ENCODE data around the gene HOXC12. TPM values are rescaled to one million over a fixed set of nuclear protein-coding genes. Genes with fewer than 3 reads are reported as not detected.

HOXC12 gene
- total RNA-seq, 1 donor: under 0.01 TPM

- H3K4me3 ChIP-seq (ENCODE audit: insufficient read depth, low read length): no peak overlapping the region
- H3K4me1 ChIP-seq (ENCODE audit: insufficient read depth, low read length): no peaks in the 10 kb centered on the region
- H3K36me3 ChIP-seq (ENCODE audit: insufficient read depth, low read length): no peaks in the 10 kb centered on the region
- no peaks in the 10 kb centered on the region for H3K9me3 ChIP-seq (ENCODE audit: low read depth, low read length)
- no peaks in the 10 kb centered on the region for H3K79me2 ChIP-seq (ENCODE audit: insufficient read depth, low read length)
- no peaks in the 10 kb centered on the region for H4K20me1 ChIP-seq (ENCODE audit: insufficient read depth, low read length)
- TF ChIP-seq CTCF (IDR thresholded peaks at IDR 0.05; ENCODE audit: extremely low read depth, low read depth, low read length): no peak
- H3K27ac ChIP-seq (ENCODE audit: low read depth, low read length): no peak overlapping the region
- no peak overlapping the region for H2AFZ ChIP-seq (ENCODE audit: low read length)
- no peak for DNase-seq (ENCODE audit: insufficient read length, low spot score, missing footprints)
- H3K27me3 ChIP-seq (ENCODE audit: insufficient read depth, low read length): peaks cover 96% of the 10 kb centered on the region
- no peak overlapping the region for H3K4me2 ChIP-seq (ENCODE audit: insufficient read depth, low read length)
These were observed 29.9 kb upstream of the HOXC12 start for GRCh38 chr12:53924521-53925405.

- no peak overlapping the region for H3K27ac ChIP-seq (ENCODE audit: low read depth, low read length)
- H2AFZ ChIP-seq (ENCODE audit: low read length): no peak overlapping the region
- H3K27me3 ChIP-seq (ENCODE audit: insufficient read depth, low read length): peaks cover 100% of the 10 kb centered on the region
- DNase-seq (ENCODE audit: insufficient read length, low spot score, missing footprints): no peak
- H3K36me3 ChIP-seq (ENCODE audit: insufficient read depth, low read length): no peaks in the 10 kb centered on the region
- no peak overlapping the region for H3K4me2 ChIP-seq (ENCODE audit: insufficient read depth, low read length)
- no peaks in the 10 kb centered on the region for H4K20me1 ChIP-seq (ENCODE audit: insufficient read depth, low read length)
- TF ChIP-seq CTCF (IDR thresholded peaks at IDR 0.05; ENCODE audit: extremely low read depth, low read depth, low read length): no peak
- no peak overlapping the region for H3K4me3 ChIP-seq (ENCODE audit: insufficient read depth, low read length)
- no peaks in the 10 kb centered on the region for H3K79me2 ChIP-seq (ENCODE audit: insufficient read depth, low read length)
- no peaks in the 10 kb centered on the region for H3K9me3 ChIP-seq (ENCODE audit: low read depth, low read length)
- no peaks in the 10 kb centered on the region for H3K4me1 ChIP-seq (ENCODE audit: insufficient read depth, low read length)
These were observed 27.3 kb upstream of the HOXC12 start for GRCh38 chr12:53927220-53928029.

GRCh38 chr12:53928054-53928835 is 26.5 kb upstream of the HOXC12 start:
- Histone ChIP-seq H3K79me2 (ENCODE audit: insufficient read depth, low read length) (no peaks in the 10 kb centered on the region), H3K36me3 (ENCODE audit: insufficient read depth, low read length) (no peaks in the 10 kb centered on the region), H3K4me3 (ENCODE audit: insufficient read depth, low read length) (no peak overlapping the region), H3K27me3 (ENCODE audit: insufficient read depth, low read length) (peaks cover 100% of the 10 kb centered on the region), H4K20me1 (ENCODE audit: insufficient read depth, low read length) (no peaks in the 10 kb centered on the region), H3K27ac (ENCODE audit: low read depth, low read length) (no peak overlapping the region), H3K4me1 (ENCODE audit: insufficient read depth, low read length) (no peaks in the 10 kb centered on the region), H3K9me3 (ENCODE audit: low read depth, low read length) (no peaks in the 10 kb centered on the region), H3K4me2 (ENCODE audit: insufficient read depth, low read length) (no peak overlapping the region), H2AFZ (ENCODE audit: low read length) (no peak overlapping the region)
- no peak for DNase-seq (ENCODE audit: insufficient read length, low spot score, missing footprints)
- no peak for TF ChIP-seq CTCF (IDR thresholded peaks at IDR 0.05; ENCODE audit: extremely low read depth, low read depth, low read length)
